Thymus (tissue), 11 donors: ENCODE results near the gene SMIM8. TPM values are rescaled to one million over a fixed set of nuclear protein-coding genes. Genes with fewer than 3 reads are reported as not detected.

ENCODE experiments used
- DNase-seq, 9 donors: peaks; one replicate each; pipeline ENCODE4 v3.0.0-alpha.2; 2013; ENCODE audit warnings: low spot score in 9 of 9, low read depth in 6 of 9, missing footprints in 1 of 9
- H3K27ac ChIP-seq, 2 donors: one replicate each; pipeline ENCODE4 v1.5.1; 2013; ENCODE audit warnings: control low read depth in 1 of 2, low read depth in 1 of 2, low read length in 1 of 2, mild to moderate bottlenecking in 1 of 2, moderate library complexity in 1 of 2
- H3K27me3 ChIP-seq, 2 donors: one replicate each; pipeline ENCODE4 v1.5.1; 2013; ENCODE audit warnings: low read length in 1 of 2; ENCODE audit not compliant: control insufficient read depth in 2 of 2, insufficient read depth in 1 of 2
- H3K36me3 ChIP-seq, 2 donors: one replicate each; pipeline ENCODE4 v1.5.1; 2013; ENCODE audit warnings: low read length in 1 of 2, mild to moderate bottlenecking in 1 of 2, moderate library complexity in 1 of 2; ENCODE audit not compliant: control insufficient read depth in 2 of 2, insufficient read depth in 2 of 2
- H3K4me1 ChIP-seq, 2 donors: one replicate each; pipeline ENCODE4 v1.5.1; 2013; ENCODE audit warnings: low read length in 2 of 2; ENCODE audit not compliant: control insufficient read depth in 2 of 2, insufficient read depth in 2 of 2
- H3K4me3 ChIP-seq, 2 donors: one replicate each; pipeline ENCODE4 v1.5.1; 2013; ENCODE audit warnings: low read length in 2 of 2, control low read depth in 1 of 2, mild to moderate bottlenecking in 1 of 2
- H3K9me3 ChIP-seq, 2 donors: one replicate each; pipeline ENCODE4 v1.5.1; 2013; ENCODE audit warnings: low read length in 1 of 2, mild to moderate bottlenecking in 1 of 2; ENCODE audit not compliant: control insufficient read depth in 2 of 2, insufficient read depth in 1 of 2
- WGBS: extraction: QIAGEN DNeasy Blood & Tissue Kit; methylation state at CpG from one replicate; pipeline ENCODE4 v1.1.7; 2013; 5-methylcytosine and 5-hydroxymethylcytosine counted together
- polyA plus RNA-seq: library from polyadenylated mRNA; stranded (reverse); fragments of 200-250 nt; gene quantifications from one replicate; pipeline ENCODE4 v1.2.3, GENCODE V29; 2013
- total RNA-seq: library from RNA; stranded (reverse); fragments of 120-200 nt; gene quantifications from one replicate; pipeline ENCODE4 v1.2.4, GENCODE V29; 2013
- donor health status: healthy.

SMIM8 gene
- total and polyA plus RNA-seq, 2 donors, result 8.3 to 8.8 TPM

DNA sequence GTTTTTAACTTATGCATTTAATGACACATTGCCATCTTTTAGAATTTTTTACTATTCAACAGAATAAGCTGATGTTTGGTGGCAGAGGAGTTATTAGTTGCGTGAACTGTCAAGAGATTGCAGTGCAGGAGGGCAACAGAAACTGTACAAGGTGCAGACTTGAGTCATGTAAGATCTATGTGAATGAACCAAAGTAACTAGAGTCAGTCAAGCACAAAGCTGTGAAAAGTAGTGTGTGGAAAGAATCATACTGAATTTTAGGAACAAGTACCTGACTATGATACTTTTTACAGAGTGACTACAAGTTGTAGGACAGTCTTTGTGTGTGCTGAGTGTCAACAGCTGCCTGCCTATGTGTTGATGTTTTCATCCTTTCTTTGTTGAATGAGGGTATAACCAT, 19.5 kb downstream of the SMIM8 start:
- 100% methylated on average over 1 of the region's 1 CpG for WGBS
- Histone ChIP-seq H3K9me3 (no peaks in the 10 kb centered on the region), H3K4me3 (no peak overlapping the region), H3K27me3 (no peaks in the 10 kb centered on the region), H3K27ac (no peak overlapping the region), H3K36me3 (no peaks in the 10 kb centered on the region), H3K4me1 (no peaks in the 10 kb centered on the region)
- DNase-seq, result no peak

DNA sequence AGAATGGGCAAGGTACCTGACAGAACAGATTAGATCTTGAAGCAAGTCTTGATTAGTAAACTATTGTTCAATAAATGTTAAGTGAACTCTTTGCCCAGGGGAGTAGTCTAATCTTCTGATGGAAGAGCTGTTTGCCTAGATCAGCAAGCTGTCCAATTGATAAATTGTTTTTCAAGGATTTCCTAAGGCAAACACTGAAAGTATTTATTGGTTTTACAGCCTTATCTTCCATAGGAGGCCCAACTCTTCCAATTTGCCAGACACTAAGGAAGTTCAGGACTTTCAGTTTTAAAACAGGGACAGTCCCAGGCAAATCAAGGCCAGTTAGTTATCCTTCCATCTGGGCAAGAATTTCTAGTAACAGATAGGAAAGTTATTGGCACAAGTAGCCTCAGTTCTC, 20.4 kb downstream of the SMIM8 start:
- Histone ChIP-seq H3K4me3 (no peak overlapping the region), H3K27ac (no peak overlapping the region), H3K9me3 (no peaks in the 10 kb centered on the region), H3K4me1 (no peaks in the 10 kb centered on the region), H3K27me3 (no peaks in the 10 kb centered on the region), H3K36me3 (no peaks in the 10 kb centered on the region)
- DNase-seq, result no peak

DNA sequence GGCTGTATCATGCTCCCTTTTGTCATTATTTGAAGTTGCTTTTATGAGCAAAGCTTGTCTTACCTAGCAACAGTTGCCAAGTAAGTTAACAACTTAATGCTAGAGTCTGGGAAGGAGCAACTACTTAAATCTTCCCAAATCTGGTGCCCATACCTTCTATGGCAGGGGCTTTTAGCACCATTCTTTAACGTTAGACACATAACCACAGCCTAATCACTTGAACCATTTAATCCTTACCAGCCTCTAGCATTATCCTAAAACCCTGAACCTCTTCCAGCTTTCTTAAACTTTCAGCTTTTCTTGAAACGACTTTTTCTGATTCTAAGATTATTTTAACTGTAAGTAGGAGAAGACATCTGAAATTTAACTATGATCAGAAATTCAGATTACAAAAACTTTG, 22.3 kb downstream of the SMIM8 start, which contains the start of gene C6orf163:
C6orf163 (plus strand) TSS at position 83 of the 400 bp plus-strand sequence; CDS start at position 370, 287 bp downstream.
- H3K36me3 ChIP-seq, result no peaks in the 10 kb centered on the region
- no peak within 1 kb of the TSS for H3K4me3 ChIP-seq
- 97% methylated on average over 2 of the region's 2 CpGs for WGBS
- DNase-seq, result no peak
- no peak within 1 kb of the TSS for H3K27ac ChIP-seq
- no peaks in the 10 kb centered on the region for H3K4me1 ChIP-seq
- no peaks in the 10 kb centered on the region for H3K27me3 ChIP-seq
- H3K9me3 ChIP-seq, result no peaks in the 10 kb centered on the region

DNA sequence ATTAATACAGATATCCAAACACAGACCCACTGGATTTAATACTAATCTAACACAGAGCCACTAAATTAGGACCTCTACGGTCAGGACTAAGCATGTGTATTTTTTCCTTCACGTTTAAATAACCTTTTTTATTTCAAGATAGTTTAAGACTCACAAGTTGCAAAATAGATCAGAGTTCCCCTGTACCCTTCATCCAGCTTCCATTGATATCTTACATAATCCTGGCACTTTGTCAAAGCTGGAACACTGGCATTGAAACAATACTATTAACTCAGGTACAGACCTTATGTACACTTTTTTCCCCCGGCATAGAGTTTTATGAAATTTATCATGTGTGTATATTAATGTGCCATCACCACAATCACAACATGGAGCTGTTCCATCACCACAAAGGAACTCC, 24.3 kb downstream of the SMIM8 start:
- Histone ChIP-seq H3K27ac (no peak overlapping the region), H3K9me3 (no peaks in the 10 kb centered on the region), H3K36me3 (no peaks in the 10 kb centered on the region), H3K4me3 (no peak overlapping the region), H3K27me3 (no peaks in the 10 kb centered on the region), H3K4me1 (no peaks in the 10 kb centered on the region)
- 97% methylated on average over 3 of the region's 3 CpGs for WGBS
- no peak for DNase-seq

DNA sequence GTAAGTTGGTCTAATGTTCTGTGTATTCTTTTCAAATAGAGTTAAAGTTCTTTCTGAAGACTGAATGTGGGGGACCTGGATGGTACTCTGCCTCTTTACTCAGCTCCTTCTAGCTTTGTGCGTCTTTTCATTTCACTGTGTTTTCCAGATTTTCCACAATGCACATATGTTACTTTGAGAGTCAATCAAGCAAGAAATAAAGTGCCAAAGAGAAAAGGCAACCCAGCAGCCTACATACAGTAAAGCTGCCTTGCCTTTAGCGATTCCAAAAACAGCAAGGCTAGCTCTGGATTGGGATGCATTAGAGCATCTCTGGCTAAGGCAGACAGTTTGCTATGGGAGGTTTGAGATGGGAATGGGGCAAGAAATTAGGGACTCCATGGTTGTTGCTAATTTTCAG, 27.5 kb downstream of the SMIM8 start:
- Histone ChIP-seq H3K36me3 (no peaks in the 10 kb centered on the region), H3K4me3 (no peak overlapping the region), H3K27ac (no peak overlapping the region), H3K27me3 (no peaks in the 10 kb centered on the region), H3K9me3 (no peaks in the 10 kb centered on the region), H3K4me1 (no peaks in the 10 kb centered on the region)
- 97% methylated on average over 2 of the region's 2 CpGs for WGBS
- no peak for DNase-seq

DNA sequence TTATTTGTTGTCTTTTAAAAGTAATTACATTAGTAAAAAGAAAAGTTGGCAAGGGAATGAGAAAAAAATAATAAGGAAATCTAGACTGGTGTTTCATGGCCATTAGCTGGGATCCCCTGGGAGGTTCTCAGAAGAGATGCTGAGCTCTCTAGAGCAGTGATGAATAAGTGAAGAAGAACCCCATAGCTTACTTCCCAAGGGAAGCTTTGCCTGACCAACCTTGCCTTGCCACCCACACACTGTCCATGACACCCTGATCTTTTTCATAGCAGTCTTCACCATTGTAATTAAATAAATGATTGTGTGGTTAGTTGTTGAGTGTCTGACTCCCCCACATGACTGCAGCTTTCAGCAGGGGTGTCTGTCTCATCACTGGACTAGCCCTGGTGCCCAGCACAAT, 28.1 kb downstream of the SMIM8 start:
- DNase-seq, result no peak
- Histone ChIP-seq H3K27ac (no peak overlapping the region), H3K4me3 (no peak overlapping the region), H3K27me3 (no peaks in the 10 kb centered on the region), H3K36me3 (no peaks in the 10 kb centered on the region), H3K4me1 (no peaks in the 10 kb centered on the region), H3K9me3 (no peaks in the 10 kb centered on the region)

DNA sequence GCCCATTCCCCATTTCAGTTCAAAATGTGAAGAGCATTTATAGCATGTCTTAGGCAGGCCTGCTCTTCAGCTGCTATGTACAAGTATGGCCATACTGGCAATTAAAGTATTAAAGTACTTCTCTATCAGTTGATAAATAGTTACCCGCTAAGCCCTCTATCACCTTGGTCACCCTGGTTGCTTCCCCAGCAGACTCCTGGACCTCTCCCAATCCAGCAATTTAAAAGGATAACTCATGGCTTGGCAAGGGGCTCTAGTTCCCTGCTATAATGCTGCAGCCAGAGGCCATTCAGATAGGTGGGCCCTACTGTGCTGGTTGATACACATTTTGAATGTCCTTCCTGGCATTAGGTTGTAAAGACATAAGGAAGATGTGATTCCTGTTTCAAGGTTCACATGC, 29.2 kb downstream of the SMIM8 start:
- no peaks in the 10 kb centered on the region for H3K36me3 ChIP-seq

DNA sequence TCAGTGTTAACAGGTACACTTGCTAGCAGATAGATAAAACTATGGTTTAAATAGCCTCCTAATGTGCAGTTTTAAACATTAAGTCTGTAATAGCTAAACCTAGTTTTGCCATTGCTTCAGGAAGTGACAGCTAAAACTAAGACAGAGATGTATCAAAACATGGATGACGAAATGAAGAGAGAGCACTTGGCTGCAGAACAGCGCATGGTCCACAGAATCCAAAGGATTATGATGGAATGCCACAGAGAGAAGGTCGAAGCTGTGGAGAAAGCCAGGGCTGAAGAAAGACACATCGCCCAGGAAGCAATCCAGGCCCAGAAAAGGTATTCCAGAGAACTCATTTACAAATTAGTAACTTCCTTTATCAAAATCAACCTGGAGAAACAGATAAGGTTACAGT, 33.8 kb downstream of the SMIM8 start:
- Histone ChIP-seq H3K4me3 (no peak overlapping the region), H3K36me3 (no peaks in the 10 kb centered on the region), H3K4me1 (no peaks in the 10 kb centered on the region), H3K27ac (no peak overlapping the region), H3K27me3 (no peaks in the 10 kb centered on the region), H3K9me3 (no peaks in the 10 kb centered on the region)
- 97% methylated on average over 4 of the region's 4 CpGs for WGBS
- no peak for DNase-seq

More for the DNA sequence above, 29.2 kb downstream of the SMIM8 start:
- Histone ChIP-seq H3K9me3 (no peaks in the 10 kb centered on the region), H3K27me3 (no peaks in the 10 kb centered on the region), H3K4me1 (no peaks in the 10 kb centered on the region), H3K27ac (no peak overlapping the region), H3K4me3 (no peak overlapping the region)
- WGBS, result 98% methylated on average over 1 of the region's 1 CpG
- DNase-seq, result no peak

DNA sequence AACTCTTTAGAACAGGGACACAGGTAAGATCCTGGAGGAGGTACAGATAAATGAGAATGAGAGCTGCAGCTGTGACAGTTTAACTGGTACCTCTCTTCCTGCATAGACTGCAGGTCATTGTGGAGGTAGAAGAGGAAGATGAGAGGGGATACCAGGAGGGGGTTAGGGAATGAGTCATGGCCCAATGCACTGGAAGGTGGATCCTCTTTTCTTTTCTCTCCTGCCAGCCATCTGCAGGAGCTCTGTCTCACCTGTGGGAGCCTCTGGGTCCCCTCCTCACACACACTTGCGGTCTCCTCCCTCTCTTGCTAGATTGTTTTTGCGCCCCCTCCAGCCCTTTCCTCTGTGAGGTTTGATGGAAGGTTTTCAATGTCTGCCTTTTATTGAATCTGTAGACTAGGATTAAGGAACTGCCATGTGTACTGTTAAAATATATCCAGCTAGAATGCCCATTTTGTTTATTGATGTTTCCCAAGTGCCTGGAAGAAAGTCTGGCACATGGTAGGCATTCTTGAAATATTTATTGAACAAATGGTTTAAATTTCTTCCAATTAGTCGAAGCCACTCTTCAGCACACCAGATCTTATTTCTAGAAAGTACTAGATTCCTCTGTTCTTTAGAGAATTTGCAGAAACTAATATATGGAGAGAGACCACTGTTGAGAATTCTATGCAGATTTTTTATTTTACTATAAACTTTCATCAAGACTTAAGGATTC, 35.2 kb downstream of the SMIM8 start:
- no peak overlapping the region for H3K4me3 ChIP-seq
- no peaks in the 10 kb centered on the region for H3K4me1 ChIP-seq
- no peaks in the 10 kb centered on the region for H3K27me3 ChIP-seq
- no peaks in the 10 kb centered on the region for H3K36me3 ChIP-seq
- no peak overlapping the region for H3K27ac ChIP-seq
- no peaks in the 10 kb centered on the region for H3K9me3 ChIP-seq
- no peak for DNase-seq
- 99% methylated on average over 3 of the region's 3 CpGs for WGBS
